GM21723 (cell line): ENCODE data around the gene TCF21.
"Not testable (repeated sequence)": the region's sequence is repeated elsewhere in the genome, so short reads cannot be mapped to it uniquely, and the experiment has no call there.

Source experiments
- ATAC-seq: cut with Tn5 transposase; IDR thresholded peaks from one replicate; pipeline ENCODE4 v1.9.1; 2021; ENCODE audit warnings: mild to moderate bottlenecking, moderate library complexity; ENCODE audit not compliant: unreplicated experiment

Gene TCF21

DNA sequence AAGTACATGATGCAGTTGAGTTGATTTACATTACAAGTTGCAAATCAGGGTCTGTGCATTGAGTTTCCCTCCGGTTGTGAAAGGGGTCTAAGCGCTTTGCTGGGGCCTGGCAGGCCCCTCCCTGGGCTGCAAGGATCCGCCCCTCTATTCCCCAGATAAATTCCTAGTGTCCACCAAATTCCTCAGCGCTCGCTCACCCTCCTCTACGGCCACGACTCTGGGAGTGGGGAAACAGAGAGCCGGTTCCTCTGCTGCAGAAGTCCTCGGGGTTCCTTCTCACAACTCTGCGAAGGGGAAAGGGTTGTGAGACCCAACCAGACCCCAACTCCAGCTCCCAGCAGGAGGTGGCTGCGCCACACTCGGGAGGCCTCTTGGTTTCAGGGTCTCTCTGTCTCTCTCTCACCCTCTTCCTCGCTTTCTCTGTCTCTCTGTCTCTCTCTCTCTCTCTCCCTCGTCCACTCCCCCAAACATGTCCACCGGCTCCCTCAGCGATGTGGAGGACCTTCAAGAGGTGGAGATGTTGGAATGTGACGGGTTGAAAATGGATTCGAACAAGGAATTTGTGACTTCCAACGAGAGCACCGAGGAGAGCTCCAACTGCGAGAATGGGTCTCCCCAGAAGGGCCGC is at the start of gene TCF21:
Gene TCF21 (plus strand): TSS at position 185 of the 628 bp plus-strand sequence. CDS start 285 bp downstream, at position 470.
- ATAC-seq, result no peak

DNA sequence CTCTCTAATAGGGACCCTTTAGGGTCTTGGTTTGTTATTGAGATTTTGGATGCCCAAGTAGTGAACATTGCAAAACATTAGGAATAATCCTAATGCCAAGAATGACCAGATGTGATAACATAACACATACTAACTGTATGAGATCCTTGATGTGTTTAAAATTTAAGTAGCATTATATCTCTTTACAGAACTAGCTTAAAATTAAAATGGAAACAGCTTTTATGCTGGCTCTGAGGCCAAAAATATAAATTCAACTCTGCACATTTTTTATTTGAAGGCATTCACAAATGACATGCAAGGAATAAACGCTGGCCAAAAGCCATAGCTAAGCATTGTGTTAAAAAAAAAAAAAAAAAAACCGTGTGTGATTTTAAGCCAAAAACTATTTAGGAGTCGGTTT is 47.7 kb upstream of the TCF21 start:
- ATAC-seq, result no peak

DNA sequence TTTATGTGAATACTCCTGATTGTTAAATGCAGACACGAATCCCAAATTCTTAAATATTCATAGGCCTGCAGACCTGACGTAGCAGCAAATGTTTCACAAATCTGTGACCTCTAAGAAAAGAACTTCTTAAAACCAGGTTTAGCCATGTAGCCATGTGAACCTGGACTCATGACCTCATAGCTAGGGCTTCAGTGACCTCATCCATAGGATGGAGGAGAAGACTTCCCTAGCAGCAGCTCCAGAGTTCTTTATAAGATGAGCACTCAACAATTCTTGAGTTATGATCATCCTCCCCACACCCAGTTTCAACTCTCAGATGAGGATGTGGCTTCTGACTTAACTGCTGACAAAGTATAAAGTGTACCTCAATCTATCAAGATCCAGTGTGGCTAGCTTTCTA is 45.8 kb upstream of the TCF21 start:
- no peak for ATAC-seq

DNA sequence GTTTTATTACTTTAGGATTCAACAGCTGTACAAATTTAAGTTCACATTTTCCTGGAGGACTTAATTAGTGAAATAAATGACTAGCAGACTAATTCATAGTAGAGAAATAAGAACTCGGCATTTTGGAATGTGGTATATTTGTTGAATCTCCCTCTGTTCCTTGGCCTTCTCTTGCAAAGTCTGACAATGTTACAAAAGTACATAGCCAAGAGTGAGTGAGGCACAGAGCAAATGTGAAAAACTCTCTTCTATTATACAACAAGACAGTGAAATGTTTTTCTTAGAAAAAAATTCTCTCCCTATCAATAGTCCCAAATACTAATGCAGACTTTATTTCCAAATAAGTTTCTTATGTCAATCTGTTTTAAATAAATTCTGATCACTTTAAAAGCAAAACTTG is 44.2 kb upstream of the TCF21 start:
- ATAC-seq, result no peak

DNA sequence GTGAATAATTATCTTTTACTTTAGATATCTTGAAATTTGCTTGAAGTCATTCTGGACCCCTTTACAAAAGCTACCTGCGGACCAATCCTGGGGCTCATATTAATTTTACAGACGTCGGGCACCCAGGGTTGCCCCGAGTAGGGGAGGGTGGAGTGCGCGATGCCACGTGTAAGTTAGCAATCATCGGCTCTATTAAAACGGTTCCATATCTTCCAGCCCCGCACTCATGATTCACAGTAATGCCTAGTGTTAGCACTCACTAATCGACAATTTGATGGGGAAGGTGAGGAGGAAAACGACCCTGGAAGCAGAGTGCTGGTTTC is 34.9 kb upstream of the TCF21 start:
- ATAC-seq, result no peak

DNA sequence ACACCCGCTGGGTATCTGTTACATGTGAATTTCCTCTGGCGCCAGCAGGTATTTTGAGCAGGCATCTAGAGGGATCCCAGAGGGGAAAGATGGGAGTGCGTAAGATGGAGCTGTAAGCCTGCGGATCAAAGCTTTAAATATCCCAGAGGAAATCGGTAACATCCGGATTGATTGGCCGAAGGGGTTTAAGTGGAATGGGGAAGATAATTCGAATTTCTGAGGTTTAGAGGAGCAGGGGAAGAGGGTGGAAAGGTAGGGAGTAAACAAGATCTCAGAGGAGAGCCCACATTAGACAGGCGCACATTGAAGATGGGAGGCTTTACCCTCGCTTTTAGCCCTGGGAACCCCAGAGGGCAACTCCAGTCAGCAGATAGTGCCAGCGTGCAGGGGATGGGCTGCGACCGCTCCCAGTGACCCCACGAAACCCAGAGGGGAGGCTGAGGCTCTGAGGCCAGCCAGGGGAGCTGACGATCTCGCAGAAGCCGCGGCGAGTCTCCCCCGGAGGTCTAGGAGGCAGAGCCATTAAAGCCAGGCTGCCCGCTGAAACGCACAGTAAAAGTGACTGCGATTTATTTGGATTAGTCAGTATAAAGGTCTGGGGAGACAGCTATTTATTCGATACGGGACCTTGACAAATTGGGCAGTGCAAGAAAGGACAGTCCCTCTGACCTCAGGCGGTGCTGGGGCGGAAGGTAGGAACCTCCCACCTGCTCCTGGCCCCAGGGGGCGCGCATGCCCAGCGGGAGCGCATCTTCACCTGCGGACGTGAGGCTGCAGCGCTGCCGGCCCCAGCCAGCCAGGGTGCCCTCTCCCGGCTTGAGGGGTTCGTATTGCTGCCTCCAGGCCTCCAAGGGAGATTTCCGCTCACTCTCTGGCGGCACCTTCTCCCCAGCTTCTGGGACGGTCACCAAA is 34.3 kb upstream of the TCF21 start:
- ATAC-seq, result no peak

DNA sequence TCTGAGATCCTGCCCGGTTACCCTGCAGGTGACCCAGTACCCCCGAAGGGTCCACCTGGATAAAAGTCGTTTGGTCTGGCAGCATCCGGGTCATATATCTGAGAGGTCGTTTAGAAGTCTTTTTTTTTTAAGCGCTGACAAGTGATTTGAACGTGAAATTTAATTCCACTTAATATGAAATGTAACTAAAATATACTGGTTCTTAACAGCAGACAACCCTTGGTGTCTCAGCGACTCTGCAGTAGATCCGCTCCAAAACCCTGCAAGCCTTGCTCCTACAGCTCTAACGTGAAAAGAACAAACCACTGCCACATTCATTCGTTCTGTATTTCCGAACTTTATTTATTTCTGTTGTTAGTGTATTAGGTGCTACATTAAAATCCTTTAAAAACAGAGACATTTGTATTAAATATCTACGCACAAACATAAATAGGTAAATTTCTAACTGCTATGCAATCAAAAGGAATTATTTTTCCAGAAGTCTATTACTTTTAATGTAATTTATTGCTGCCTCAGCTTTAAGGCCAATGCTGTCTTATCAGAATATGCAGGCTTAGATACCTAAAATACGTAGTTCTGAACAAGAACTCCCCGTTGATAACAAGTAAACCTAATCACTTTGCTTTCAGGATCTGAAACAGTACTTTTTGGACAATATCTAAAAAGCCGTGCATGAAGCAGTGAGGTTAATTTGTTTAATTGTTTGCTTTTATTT is 33.5 kb upstream of the TCF21 start:
- no peak for ATAC-seq

DNA sequence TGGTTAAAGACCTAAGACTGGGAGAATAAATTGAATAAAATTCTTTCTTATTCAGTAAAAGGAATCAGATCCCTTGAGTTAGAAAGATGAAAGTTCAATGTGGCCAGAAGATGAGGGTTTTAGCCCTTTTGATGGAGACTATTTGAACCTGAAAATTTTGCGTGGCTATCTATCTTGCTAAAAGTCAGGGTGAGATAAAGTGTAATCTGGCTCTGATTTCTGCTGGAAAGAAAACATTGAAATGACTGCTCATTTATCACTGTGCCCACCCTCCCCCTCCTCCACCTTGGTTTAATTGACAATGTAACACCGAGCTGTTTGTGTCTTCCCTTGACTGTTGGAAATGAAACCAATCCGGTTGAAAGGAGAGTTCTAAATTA is 32.9 kb upstream of the TCF21 start:
- ATAC-seq, result no peak

DNA sequence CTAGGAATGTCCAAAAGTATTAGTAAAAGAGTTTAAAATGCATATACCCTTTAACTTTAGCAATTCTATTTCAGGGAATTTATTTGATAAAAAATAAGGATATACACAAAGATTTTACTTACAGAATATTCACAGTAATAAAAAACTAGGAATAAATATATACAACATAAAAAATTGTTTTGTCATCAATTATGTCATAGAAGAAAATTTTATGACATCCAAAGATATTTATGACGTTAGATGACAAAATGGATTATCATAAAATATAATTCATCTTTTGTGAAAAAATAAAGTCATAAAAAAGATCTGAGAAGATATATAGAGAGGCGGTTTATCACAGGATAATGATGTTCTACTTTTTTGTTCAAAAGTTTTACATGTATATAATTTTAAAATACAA is 32.0 kb upstream of the TCF21 start:
- ATAC-seq, result no peak

DNA sequence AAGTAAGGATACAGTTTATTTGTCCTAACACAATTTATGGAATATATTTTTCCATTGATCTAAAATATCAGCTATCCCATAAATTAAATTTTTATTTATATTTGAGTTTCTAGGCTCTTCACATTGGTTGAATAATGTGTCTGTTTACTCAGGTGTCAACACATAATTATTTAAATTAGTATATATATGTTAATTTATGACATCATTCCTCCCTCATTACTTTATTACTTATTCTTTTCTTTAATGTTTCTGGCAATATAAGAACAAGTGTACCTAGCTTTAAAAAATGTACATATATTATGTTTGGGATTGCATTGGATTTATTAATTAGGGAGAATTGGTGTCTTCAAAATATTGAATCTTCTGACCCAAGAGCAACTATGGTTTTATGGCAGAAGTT is 31.2 kb upstream of the TCF21 start:
- no peak for ATAC-seq

DNA sequence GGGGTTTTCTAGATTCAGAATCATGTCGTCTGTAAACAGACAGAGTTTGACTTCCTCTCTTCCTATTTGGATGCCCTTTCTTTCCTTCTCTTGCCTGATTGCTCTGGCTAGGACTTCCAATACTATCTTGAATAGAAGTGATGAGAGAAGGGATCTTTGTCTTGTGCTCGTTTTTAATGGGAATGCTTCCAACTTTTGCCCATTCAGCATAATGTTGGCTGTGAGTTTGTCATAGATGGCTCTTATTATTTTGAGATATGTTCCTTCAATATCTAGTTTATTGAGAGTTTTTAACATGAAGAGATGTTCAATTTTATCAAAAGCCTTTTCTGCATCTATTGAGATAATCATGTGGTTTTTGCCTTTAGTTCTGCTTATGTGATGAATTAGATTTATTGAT is 27.6 kb upstream of the TCF21 start:
- ATAC-seq, result not testable (repeated sequence)

DNA sequence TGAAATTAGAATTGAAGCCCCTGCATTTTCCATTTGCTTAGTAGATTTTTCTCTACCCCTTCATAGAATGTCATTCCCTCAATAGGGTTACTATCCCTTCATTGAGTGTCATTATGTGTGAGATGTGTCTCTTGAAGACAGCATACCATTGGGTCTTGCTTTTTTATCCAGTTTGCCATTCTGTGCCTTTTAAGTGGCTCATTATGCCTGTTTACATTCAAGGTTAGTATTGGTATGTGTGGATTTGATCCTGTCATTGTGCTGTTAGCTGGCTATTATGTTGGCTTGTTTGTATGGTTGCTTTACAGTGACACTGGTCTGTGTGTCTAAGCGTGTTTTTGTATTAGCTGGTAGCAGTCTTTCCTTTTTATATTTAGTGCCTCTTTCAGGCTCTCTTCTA is 25.7 kb upstream of the TCF21 start:
- ATAC-seq, result no peak

DNA sequence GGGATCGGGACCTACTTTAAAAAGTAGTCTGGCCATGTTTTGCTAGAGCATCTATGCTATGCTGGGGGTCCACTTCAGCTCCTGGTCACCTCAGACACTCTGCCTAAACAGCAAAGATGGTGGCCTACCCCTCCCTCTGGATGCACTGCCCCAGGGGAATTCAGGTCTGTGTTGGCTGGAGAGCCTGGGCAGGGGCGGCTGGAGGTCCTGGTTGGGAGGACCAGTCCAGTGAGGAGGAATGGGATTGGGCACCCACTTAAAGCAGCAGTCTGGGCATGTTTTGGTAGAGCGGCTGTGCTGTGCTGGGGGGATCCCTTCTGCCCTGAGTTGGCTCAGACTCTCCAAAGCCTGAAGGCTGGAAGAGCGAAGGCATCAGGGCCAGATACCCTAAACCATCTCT is 23.2 kb upstream of the TCF21 start:
- ATAC-seq, result no peak

DNA sequence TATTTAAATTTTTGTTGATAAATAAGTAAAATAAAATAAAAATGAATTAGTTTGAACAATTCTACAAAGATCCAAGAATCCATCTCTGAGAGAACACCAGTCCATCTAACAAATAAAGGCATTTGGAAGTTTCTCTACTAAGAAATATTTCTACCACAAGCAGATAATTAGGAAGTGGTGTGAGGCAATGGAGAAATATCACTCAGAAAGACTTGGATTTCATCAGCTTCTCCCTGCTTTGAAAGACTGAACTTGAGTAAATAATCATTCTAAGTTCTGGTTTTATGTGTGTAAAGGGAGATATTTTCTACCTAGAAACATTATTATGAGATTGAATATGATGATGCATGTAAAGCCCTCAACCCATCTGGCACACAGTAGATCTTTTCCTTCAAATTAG is 17.8 kb upstream of the TCF21 start:
- no peak for ATAC-seq

DNA sequence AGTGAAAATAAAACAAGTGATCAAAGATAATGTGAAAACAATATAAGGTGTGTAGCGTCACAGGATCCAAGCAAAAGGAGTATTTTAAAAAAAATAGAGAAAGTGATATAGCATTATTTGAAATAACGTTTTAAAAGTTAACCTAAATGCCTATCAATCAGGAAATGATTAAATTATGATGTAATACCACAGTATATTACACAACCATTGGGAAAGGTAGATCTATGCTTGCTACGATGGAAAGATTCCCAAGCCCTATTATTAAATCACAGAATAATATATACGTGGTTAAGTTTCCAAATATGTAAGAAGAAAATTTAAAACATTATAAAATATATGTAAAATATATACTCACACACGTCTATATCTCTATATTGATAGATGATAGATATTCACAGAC is 15.4 kb upstream of the TCF21 start:
- no peak for ATAC-seq

DNA sequence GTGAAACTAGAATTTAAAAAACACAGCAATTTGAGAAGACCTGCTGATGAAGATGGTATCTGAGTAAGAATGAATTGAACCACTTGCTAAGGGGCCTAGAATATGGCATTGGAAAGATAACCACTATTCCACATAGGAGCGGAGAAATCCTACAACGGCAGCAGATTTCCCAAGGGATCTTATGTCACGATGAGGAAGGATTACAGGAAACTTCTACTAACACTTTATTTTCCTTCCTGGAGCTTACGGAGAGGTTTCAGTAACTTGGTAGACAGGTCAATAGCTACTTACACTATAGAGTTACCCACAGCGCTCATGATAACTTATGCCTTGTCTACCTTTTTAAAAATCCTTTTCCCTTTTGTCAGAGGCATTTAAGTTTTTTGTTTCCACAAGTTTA is 11.8 kb upstream of the TCF21 start:
- ATAC-seq, result no peak

DNA sequence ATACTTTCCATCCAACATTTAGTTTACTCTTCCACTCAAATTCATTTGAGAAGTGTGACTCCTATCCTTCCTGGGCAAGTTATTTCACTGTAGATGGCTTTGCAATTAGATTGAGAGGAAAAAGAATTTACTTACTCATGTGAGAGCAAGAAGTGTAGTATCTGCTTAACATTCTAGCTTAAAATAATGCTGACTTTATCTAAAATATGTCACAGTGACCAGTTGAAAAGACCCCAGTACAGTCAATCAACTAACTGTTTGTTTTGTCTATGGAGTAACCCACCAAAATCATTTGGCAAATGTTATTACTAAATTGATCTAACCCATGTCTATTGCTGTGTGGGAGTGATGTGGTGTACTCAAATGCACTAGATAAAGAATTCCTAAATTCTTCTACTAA is 8.9 kb upstream of the TCF21 start:
- ATAC-seq, result no peak

DNA sequence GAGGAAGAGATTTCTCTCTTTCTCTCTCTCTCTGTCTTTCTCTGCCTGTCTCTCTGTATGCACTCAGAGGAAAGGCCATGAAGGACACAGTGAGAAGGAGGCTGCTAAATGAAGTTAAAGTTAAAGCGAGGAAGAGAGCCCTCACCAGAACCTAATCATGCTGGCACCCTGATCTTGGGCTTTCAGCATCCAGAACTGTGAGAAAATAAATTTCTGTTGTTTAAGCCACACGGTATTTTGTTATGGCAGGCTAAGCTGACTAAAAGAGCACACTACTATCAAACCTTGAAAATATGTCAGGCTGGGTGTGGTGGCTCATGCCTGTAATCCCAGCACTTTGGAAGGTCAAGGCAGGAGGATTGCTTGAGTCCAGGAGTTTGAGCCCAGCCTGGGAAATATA is 8.0 kb upstream of the TCF21 start:
- ATAC-seq, result no peak

DNA sequence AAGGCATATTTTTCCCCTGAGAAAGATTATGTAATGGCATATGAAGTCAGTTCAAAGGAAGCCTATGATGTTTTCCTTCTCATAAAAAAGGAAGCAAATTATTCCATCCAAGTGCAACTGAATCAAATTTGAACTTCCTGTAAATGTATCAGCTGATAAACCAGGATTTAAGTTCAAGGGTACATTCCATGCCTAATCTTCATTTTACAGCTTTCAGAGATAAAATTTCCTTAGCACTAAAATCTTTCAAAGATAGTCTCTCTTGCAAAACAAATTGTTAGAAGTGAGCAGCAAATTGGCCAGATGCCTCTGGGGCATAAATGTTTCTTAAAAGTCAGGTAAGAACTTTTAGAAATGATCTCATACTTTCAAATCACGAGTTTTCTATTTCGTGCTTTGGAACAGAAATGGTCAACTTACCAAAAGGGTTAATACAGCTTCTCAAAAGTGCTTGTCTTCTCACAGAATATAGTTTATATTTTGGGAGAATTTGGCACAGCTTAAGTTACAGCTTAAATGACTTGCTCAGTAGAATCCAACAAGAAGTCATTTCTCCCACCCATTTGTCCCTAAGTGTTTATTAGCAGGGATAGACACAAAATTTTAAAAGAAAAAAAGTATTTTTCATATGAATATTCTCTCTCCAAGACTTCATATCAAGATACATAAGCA is 2.7 kb upstream of the TCF21 start:
- ATAC-seq, result no peak

DNA sequence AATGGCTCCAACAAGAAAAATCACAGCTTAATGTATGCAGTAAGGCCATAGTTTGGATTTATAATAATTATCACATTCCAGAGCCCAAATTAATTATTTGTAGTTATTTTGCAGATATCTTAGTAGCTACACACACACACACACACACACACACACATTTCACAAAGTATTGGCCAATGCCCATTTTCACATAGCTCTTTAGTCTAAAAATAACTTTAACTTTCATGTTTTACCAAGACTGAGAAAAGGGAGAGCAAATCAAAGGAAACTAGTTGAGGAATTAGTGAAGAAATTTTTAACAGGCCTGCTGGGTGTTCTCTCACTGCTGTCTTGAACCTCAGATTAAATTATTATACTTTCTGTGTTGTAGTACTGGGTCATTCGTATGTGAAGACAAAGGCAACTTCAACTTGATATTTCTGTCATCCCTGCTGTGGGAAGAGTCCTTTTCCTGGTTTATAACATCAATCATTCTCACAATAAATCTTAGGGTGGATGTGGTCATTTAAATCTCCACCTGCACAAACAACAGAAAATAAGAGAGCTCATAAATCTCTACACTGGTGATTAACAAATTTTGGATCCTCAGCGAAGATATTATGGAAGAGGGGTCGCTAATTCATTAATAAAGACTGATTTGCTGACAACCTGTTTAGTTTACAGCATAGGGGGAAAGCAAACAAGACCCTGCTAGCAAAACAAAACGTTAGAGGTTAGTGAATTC is 1.6 kb upstream of the TCF21 start:
- ATAC-seq, result no peak

DNA sequence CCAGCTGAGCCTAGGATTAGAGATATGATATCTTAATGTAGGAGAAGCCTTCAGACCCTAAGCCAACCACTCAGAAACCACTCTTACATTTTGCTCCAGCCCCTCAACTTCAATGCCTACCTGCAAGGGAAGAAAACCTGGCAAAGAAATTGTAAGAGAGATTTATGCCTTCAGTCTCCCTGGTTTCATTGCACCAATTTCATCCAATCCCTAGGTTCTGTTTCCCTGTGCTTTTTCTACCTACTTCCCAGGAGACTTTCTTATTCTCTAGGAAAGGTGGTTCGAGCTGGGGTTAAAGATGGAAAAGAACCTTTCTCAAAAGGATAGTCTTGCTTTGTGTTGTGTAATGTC is 1.1 kb upstream of the TCF21 start:
- no peak for ATAC-seq
